Activated CD4-positive, alpha-beta T cell treated with anti-CD3 and anti-CD28 coated beads, Interleukin-2, amount 10 ng/mL, durations not matched to agents 24 days and 14 days (primary cell): Measurements from ENCODE around the gene HOXB3. TPM values are rescaled to one million over a fixed set of nuclear protein-coding genes. Genes with fewer than 3 reads are reported as not detected.

ENCODE experiments used
- DNase-seq: peaks from one replicate; pipeline ENCODE4 v3.0.0; 2022
- H3K27ac Mint-ChIP-seq: one replicate; pipeline ENCODE4 v1.8.0; 2022; ENCODE audit warnings: mild to moderate bottlenecking, mixed read lengths
- H3K27me3 Mint-ChIP-seq: one replicate; pipeline ENCODE4 v1.8.0; 2022; ENCODE audit warnings: mixed read lengths
- H3K36me3 Mint-ChIP-seq: one replicate; pipeline ENCODE4 v1.8.0; 2022; ENCODE audit warnings: low read depth, mild to moderate bottlenecking, mixed read lengths
- H3K4me1 Mint-ChIP-seq: one replicate; pipeline ENCODE4 v1.8.0; 2021; ENCODE audit warnings: mixed read lengths
- H3K4me3 Mint-ChIP-seq: one replicate; pipeline ENCODE4 v1.8.0; 2022; ENCODE audit warnings: mild to moderate bottlenecking, moderate library complexity, mixed read lengths
- H3K9me3 Mint-ChIP-seq: one replicate; pipeline ENCODE4 v1.8.0; 2021; ENCODE audit warnings: mixed read lengths
- intact Hi-C: fragments of 100-400 bp; cut with micrococcal nuclease; formaldehyde crosslinking; loops from one replicate; pipeline ENCODE4 v1.15.1; 2023
- total RNA-seq: library from RNA; stranded (reverse); gene quantifications from 2 replicates; pipeline ENCODE4 v1.2.3, GENCODE V29; 2022

Gene HOXB3
- total RNA-seq, 1 donor from 2014 or later, result 3.7 TPM

DNA sequence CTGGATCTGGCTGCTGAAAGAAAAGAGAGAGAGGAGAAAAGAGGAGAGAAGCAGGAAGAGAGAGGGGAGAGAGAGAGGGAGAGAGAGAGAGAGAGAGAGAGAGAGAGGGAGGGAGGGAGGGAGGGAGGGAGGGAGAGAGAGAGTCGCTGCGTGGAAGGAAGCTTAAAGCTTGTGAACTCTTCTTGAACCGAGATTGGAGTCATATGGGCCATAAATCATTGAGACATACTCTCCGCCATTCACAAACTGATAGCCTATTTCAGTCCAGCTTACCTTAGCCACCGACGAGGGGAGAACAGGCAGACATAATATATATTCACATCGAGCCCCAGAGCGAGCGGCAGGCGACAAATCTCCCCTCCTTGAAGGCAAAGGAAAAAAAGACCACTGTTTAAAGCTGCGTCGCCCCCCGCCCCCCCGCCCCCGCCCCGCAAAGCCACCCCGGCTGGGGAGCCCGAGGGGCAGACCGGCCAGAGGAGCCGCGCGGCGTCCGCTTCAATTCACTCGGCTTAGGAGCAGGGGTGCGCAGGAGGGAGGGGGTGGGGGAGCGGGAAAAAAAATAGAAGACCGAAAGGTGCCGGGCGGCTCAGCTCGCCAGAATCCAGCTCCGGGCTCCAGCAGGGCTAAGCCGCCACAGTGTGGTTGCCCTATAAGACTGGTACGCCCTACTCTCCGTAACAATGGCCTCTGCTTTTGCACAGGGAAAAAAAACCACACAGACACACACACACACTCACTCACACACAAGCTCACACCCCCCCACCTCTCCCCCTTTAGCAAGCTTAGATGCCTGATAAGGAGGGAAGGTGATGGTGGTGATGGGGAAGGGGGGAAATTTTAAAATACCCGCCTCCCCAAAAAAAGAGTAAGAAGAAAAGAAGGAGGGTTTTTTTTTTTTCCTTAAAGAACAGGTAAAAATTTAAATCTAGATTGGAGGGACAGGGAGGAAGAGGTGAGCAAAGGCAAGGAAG, 34.5 kb downstream of the HOXB3 start:
- Mint-ChIP-seq H3K9me3 (no peaks in the 10 kb centered on the region), H3K4me3 (peak overlapping the region; percentile 79), H3K27me3 (peaks cover 36% of the 10 kb centered on the region), H3K27ac (peak overlapping the region; percentile 75), H3K36me3 (peaks cover 16% of the 10 kb centered on the region), H3K4me1 (peaks cover 8% of the 10 kb centered on the region)
- intact Hi-C loops, result no loop called here
- peak; percentile 61 for DNase-seq

DNA sequence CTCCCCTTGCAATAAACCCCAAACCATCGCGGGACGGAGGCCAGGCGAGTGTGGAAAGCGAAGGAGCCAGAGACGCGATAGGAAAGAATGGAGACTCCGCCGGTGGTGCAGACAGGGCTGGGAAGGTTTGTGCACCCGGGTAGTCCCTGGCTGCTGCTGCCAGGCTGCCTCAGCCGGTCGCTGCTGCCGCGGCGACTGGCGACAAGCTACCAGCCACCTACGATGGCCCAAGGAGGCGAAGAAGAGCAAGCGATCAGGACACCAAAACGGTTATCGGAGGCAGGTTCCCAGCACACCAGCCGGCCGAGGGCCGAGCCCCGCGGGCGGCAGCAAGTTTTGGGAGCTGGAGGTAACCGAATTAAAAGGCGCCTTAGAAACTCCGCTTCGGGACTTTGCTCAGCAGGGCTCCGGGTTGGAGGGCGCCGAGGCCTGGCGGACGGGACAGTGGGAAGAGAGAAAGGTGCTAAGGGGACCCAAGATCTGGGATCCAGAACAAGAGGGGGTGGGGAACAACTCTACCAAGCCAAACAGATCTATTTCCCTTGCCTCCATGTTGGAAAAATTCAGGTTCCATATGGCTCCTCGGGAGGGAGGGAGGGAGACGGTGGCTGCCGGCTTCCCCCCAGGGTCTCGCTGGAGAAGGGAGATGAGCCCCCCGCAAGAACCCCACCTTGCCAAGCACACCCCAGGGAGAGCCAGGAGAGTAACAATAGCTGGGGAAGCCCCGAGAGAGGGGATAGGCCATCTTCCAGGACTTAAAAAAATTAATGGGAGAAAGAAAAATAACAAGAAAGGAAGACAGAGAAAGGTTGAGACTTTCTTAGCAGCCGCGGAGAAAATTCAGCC, 35.4 kb downstream of the HOXB3 start:
- H3K27me3 Mint-ChIP-seq, result peaks cover 36% of the 10 kb centered on the region
- peaks cover 8% of the 10 kb centered on the region for H3K4me1 Mint-ChIP-seq
- DNase-seq, result no peak
- no peaks in the 10 kb centered on the region for H3K9me3 Mint-ChIP-seq
- peak overlapping the region; percentile 79 for H3K4me3 Mint-ChIP-seq
- peak overlapping the region; percentile 75 for H3K27ac Mint-ChIP-seq
- intact Hi-C loops, result no loop called here
- peaks cover 19% of the 10 kb centered on the region for H3K36me3 Mint-ChIP-seq

DNA sequence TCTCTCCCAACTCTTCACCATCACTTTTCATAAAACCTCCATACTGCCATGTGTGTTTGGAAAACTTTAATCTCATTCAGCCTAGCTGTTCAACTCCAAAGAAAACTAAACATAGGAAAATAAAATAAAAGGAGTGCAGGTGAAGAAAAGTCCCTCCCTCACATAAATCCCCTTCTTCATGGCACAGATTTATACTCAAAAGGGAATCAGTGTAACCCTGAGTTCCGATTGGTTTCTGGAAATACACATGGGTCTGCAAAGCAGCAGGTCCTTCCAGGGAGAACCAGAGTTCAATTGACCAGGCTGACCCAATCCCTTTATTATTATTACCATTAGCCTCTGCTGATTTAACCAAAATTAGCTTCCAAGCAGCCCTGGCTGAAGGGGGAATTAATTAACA, 36.2 kb downstream of the HOXB3 start:
- intact Hi-C loops, result no loop called here
- Mint-ChIP-seq H3K27me3 (peaks cover 32% of the 10 kb centered on the region), H3K36me3 (peaks cover 21% of the 10 kb centered on the region), H3K27ac (no peak overlapping the region), H3K4me1 (peaks cover 10% of the 10 kb centered on the region), H3K4me3 (no peak overlapping the region), H3K9me3 (no peaks in the 10 kb centered on the region)
- no peak for DNase-seq

DNA sequence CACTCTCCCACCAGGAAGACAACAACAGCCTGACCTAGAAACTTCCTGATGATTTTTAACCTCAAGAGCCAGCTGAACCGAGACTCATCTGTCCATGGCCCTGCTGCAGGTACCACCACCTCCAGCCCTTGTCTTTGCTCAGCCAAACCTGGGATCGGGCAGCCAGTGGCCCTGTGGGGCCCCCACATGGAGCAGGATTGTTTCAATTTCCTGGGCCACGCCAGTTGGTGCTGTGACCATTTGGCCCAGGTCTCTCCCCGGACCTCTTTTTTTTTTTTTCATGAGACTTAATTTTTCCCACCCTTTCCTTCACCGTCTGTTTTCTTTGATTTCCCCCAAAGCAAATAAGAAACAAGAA, 36.9 kb downstream of the HOXB3 start:
- intact Hi-C loops, result no loop called here
- H3K36me3 Mint-ChIP-seq, result peaks cover 18% of the 10 kb centered on the region
- H3K27ac Mint-ChIP-seq, result no peak overlapping the region
- DNase-seq, result no peak
- peaks cover 15% of the 10 kb centered on the region for H3K4me1 Mint-ChIP-seq
- H3K27me3 Mint-ChIP-seq, result peaks cover 28% of the 10 kb centered on the region
- no peaks in the 10 kb centered on the region for H3K9me3 Mint-ChIP-seq
- no peak overlapping the region for H3K4me3 Mint-ChIP-seq

DNA sequence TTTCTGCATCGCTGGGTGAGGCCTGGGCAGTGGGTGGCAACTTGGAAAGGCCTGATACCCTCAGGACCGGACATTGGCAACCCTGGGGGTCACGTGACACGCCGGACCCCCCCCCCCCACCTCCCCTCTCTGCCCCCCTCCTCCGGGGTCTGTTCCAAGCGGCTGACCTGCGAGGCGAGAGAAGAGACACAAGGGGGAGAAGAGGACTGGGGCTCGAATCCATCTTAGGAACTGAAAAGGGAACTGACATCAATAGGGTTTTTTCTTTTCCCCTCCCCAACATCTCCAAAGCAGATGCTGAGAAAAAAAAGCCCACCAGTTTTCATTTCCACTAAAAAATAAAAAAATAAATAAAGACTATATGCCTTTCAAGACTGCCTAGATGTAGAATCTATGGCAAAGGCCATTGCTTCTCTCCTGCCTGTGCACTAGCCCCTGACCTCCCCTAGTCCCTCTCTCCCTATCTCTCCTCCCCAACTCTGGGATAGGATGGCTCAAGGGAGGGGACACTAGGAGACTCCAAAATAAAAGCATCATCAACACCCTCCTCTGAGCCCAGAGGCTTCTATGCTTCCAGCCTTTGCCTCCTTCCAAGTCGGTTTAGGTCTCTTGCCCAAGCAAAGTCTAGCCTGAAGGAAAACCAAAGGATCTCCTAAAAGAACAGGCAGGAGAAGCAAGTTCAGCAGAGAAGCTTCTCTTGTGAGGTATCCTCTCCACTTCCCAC, 37.4 kb downstream of the HOXB3 start:
- H3K27ac Mint-ChIP-seq, result no peak overlapping the region
- H3K27me3 Mint-ChIP-seq, result peaks cover 23% of the 10 kb centered on the region
- no peaks in the 10 kb centered on the region for H3K9me3 Mint-ChIP-seq
- H3K36me3 Mint-ChIP-seq, result peaks cover 18% of the 10 kb centered on the region
- H3K4me3 Mint-ChIP-seq, result no peak overlapping the region
- H3K4me1 Mint-ChIP-seq, result peaks cover 21% of the 10 kb centered on the region
- no peak for DNase-seq
- intact Hi-C loops, result no loop called here

DNA sequence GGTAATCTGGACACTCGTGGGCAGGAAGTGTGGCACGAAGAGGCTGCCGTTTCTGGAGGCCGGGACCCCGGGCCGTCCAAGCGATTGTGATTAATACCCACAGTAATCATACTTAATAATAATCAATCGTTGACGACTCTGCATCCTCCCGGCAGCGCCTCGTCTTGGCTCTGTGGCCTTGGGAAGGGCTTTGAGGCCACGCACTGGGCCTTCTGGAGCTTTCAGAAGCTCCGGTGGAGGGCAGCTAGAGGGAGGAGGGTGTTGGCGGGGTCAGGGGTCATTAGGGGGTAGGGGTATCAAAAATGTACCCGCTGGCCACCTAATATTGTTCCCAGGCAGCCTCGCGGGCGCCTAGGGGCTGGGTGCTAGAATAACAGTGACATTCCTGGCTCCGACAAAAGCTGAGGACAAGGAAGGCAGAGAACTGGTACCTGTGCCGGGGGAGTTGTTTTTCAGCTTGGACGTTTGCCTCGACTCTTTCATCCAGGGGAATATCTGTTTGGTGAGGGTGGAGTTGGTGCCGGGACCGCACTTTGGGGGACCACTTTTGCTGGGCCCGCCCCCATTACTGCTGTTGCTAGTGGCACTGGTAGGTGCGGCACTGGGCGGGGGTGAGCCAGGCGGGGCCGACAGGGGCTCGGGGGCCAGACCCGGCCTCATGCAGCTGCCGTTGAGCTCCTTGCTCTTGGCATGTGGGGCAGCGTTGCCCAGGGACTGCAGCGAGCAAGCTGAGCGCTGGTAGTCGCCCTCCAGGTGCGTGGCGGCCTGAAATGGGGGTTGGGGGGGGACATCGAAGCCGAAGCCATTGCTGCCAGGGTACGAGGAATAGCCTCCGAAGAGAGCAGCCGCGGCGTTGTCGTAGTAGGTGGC, 38.2 kb downstream of the HOXB3 start:
- DNase-seq, result no peak
- H3K4me3 Mint-ChIP-seq, result no peak overlapping the region
- no peaks in the 10 kb centered on the region for H3K9me3 Mint-ChIP-seq
- H3K27ac Mint-ChIP-seq, result no peak overlapping the region
- intact Hi-C loops, result no loop called here
- peaks cover 26% of the 10 kb centered on the region for H3K4me1 Mint-ChIP-seq
- H3K27me3 Mint-ChIP-seq, result peaks cover 22% of the 10 kb centered on the region
- peaks cover 18% of the 10 kb centered on the region for H3K36me3 Mint-ChIP-seq

DNA sequence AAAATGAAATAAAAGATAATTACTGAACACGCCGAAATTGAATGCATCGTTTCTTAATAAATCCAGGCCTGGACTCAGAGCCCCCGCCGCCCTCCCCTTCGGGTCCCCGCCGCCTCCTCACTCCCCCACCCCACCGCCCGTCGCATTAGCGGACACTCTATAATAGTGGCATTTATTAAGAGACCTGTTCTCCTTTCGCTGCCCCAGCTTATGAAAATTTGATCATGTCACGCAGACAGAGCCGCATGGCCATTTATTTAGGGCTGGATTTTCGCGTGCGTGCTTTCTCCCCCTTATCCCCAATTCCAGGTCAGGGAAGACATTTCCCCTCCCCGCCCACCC, 38.9 kb downstream of the HOXB3 start:
- H3K36me3 Mint-ChIP-seq, result peaks cover 18% of the 10 kb centered on the region
- peaks cover 16% of the 10 kb centered on the region for H3K27me3 Mint-ChIP-seq
- no peak overlapping the region for H3K27ac Mint-ChIP-seq
- no peak overlapping the region for H3K4me3 Mint-ChIP-seq
- peaks cover 32% of the 10 kb centered on the region for H3K4me1 Mint-ChIP-seq
- no peak for DNase-seq
- no peaks in the 10 kb centered on the region for H3K9me3 Mint-ChIP-seq
- intact Hi-C loops, result no loop called here

DNA sequence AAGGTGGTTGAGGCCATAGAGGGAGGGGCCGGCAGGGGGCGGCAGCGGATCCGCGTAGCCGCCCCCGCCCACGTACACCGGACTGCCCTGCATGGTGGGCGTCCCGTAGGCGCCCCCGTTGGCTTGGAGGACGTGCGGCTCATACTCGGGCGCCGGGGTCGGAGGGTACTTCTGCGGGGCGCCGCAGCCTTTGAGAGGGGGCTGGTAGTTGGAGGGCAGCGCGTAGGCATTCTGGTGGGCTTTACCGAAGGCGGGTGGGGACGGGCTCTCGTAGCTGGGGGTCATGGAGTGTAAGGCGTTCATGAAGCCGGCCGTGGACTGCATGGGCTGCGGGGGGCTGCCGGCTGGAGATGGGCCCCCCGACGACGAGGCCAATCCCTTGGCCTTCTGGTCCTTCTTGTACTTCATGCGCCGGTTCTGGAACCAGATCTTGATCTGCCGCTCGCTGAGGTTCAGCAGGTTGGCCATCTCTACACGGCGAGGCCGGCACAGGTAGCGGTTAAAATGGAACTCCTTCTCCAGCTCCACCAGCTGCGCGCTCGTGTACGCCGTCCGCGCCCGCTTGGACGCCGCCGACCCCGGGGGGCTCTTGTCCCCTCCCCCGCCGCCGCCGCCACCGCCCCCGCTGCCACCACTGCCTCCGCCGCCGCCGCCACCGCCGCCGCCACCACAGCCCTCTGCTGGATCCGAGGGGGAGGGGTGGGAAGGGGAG, 39.4 kb downstream of the HOXB3 start:
- Mint-ChIP-seq H3K4me1 (peaks cover 35% of the 10 kb centered on the region), H3K36me3 (peaks cover 18% of the 10 kb centered on the region), H3K4me3 (no peak overlapping the region), H3K27me3 (peaks cover 12% of the 10 kb centered on the region), H3K27ac (no peak overlapping the region), H3K9me3 (no peaks in the 10 kb centered on the region)
- DNase-seq, result no peak
- intact Hi-C loops, result no loop called here

DNA sequence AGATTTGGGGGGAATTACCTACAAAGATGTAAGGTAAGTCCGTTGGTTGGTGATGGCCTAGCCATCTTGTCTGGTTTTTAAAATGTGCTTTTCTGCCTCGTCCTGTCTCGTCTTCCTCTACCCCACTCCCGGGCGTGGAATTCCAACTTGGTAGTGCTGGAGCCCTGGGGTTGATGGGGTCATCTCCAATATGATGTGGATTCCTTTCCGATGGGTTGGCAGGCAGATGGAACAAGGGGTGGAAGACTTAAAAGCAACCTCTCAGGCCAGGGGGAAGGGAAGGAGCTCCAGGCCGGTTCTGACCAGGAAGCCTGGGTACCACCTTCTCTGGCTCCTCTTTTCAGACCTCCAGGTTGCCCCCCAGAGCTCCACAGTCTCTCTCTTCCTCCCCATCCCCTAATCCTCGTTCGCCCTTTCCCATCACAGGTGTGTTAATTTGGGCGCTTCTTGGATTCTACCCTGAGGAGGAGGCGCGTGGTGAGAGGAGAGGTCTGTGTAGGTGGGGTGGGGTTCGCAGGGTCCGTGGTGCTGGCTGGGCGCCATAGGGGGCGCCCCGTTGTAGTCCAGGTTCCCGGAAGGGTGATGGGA, 40.0 kb downstream of the HOXB3 start:
- intact Hi-C loops, result loop anchor here (1.0 kb wide), 1 partner anchor 9 kb away; no protein-coding TSS in a partner anchor
- no peak overlapping the region for H3K27ac Mint-ChIP-seq

DNA sequence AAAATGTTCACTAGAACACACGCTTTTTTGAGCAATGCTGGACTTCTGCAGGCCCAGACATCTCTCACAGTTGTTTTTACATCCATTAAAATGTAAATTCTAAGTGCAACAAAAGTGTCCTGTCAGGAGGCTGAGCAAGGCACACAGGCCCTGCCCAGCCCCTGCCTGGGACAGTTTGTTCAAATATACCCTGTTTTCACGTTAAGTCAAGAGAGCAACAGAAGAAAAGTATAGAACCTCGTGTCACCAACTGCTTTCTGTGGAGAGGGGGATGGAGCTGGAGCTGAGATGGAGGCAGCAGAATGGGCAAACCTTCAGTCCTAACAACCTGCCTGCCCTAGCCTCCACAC, 40.8 kb downstream of the HOXB3 start:
- Mint-ChIP-seq H3K27me3 (peaks cover 3% of the 10 kb centered on the region), H3K27ac (peak overlapping the region; percentile 29), H3K9me3 (no peaks in the 10 kb centered on the region), H3K4me3 (no peak overlapping the region), H3K36me3 (peaks cover 10% of the 10 kb centered on the region), H3K4me1 (peaks cover 36% of the 10 kb centered on the region)
- intact Hi-C loops, result loop anchor here (1.0 kb wide), 1 partner anchor 8 kb away; no protein-coding TSS in a partner anchor
- DNase-seq, result no peak

More for the DNA sequence above, 40.0 kb downstream of the HOXB3 start:
- peaks cover 35% of the 10 kb centered on the region for H3K4me1 Mint-ChIP-seq
- H3K4me3 Mint-ChIP-seq, result no peak overlapping the region
- H3K9me3 Mint-ChIP-seq, result no peaks in the 10 kb centered on the region
- H3K36me3 Mint-ChIP-seq, result peaks cover 14% of the 10 kb centered on the region
- peaks cover 8% of the 10 kb centered on the region for H3K27me3 Mint-ChIP-seq
- DNase-seq, result no peak

DNA sequence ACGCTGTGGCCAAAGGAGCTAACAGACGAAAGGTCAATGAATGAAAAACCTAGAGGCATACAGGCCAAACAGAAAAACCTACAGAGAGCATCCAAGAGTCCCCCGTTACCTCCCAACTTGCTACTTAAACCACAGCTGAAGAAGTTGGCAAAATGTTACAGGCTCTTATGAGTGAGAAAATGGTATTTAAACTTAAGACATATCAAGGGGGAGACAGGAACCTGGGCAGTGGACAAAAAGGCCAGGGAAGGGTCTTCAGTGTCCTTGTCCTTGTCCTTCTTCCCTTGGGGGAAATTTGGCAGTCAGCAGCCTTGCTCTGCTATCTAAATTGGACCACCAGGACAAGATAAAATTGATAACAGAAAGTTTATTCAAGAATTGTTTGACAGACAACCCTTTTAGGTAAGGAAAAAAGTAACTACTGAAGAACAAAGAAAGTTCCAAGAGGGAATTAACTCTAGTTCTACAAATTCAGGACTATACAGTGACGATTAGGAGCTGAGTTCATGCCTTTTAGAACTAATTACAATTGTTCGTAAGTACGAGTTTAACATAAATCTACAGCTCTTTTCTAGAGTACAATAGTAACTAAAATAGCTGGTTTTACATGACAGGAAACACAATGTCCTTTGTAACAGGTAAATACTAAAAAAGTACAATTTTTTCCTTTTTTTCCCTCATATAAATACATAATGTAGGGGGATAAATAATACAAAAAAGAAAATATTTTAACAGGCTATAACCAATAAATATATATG, 41.3 kb downstream of the HOXB3 start:
- peak overlapping the region; percentile 82 for H3K4me3 Mint-ChIP-seq
- no peaks in the 10 kb centered on the region for H3K9me3 Mint-ChIP-seq
- H3K36me3 Mint-ChIP-seq, result peaks cover 12% of the 10 kb centered on the region
- peaks cover 1% of the 10 kb centered on the region for H3K27me3 Mint-ChIP-seq
- peak overlapping the region; percentile 83 for H3K27ac Mint-ChIP-seq
- intact Hi-C loops, result loop anchor here (1.0 kb wide), 1 partner anchor 7 kb away; no protein-coding TSS in a partner anchor
- H3K4me1 Mint-ChIP-seq, result peaks cover 38% of the 10 kb centered on the region
- DNase-seq, result no peak
